Hepatocyte (in vitro differentiated cells): ENCODE data around the gene BAG5. TPM values are rescaled to one million over a fixed set of nuclear protein-coding genes. Genes with fewer than 3 reads are reported as not detected.

Source experiments
- DNase-seq: peaks from one replicate; pipeline ENCODE4 v3.0.0-alpha.2; 2016; ENCODE audit warnings: low spot score
- H2AFZ ChIP-seq: fragments of 200-600 bp; sonication (generic); 2 replicates; pipeline ENCODE4 v1.6.0; 2016; ENCODE audit warnings: antibody characterized with exemption, mild to moderate bottlenecking
- H3K27ac ChIP-seq: fragments of 200-600 bp; sonication (generic); 2 replicates; pipeline ENCODE4 v1.5.1; 2016; ENCODE audit warnings: mild to moderate bottlenecking
- H3K27me3 ChIP-seq: fragments of 200-600 bp; sonication (generic); 2 replicates; pipeline ENCODE4 v1.6.1; 2016
- H3K36me3 ChIP-seq: fragments of 200-600 bp; sonication (generic); replicated peaks from 2 replicates; pipeline ENCODE4 v1.5.1; 2016; ENCODE audit warnings: low read depth; ENCODE audit not compliant: insufficient read depth
- H3K4me1 ChIP-seq: fragments of 200-600 bp; sonication (generic); 2 replicates; pipeline ENCODE4 v1.5.1; 2016; ENCODE audit warnings: mild to moderate bottlenecking, moderate library complexity; ENCODE audit not compliant: insufficient read depth
- H3K4me2 ChIP-seq: fragments of 200-600 bp; sonication (generic); 2 replicates; pipeline ENCODE4 v1.6.0; 2016
- H3K4me3 ChIP-seq: fragments of 200-600 bp; sonication (generic); 2 replicates; pipeline ENCODE4 v1.5.1; 2016; ENCODE audit warnings: mild to moderate bottlenecking
- H3K79me2 ChIP-seq: fragments of 200-600 bp; sonication (generic); 2 replicates; pipeline ENCODE4 v1.6.0; 2017; ENCODE audit warnings: mild to moderate bottlenecking
- H3K9me2 ChIP-seq: fragments of 200-600 bp; sonication (generic); replicated peaks from 2 replicates; pipeline ENCODE4 v1.6.0; 2017; ENCODE audit warnings: mild to moderate bottlenecking; ENCODE audit not compliant: insufficient read depth
- H3K9me3 ChIP-seq: fragments of 200-600 bp; sonication (generic); 2 replicates; pipeline ENCODE4 v1.5.1; 2016; ENCODE audit warnings: low read depth, mild to moderate bottlenecking
- H4K20me1 ChIP-seq: fragments of 200-600 bp; sonication (generic); 2 replicates; pipeline ENCODE4 v1.6.0; 2016; ENCODE audit warnings: mild to moderate bottlenecking; ENCODE audit not compliant: insufficient read depth, poor library complexity, severe bottlenecking
- EZH2 ChIP-seq: fragments of 200-600 bp; sonication (generic); IDR thresholded peaks from 2 replicates; pipeline ENCODE4 v1.6.1; 2016; ENCODE audit warnings: antibody characterized with exemption, mild to moderate bottlenecking, borderline replicate concordance
- EZH2phosphoT487 ChIP-seq: fragments of 200-600 bp; sonication (generic); IDR thresholded peaks from one replicate; pipeline ENCODE4 v1.6.1; 2018; ENCODE audit warnings: antibody characterized with exemption, mild to moderate bottlenecking, low read depth, moderate library complexity; ENCODE audit not compliant: unreplicated experiment, severe bottlenecking
- WGBS: methylation state at CpG from one replicate; pipeline ENCODE4 v1.1.6; 2016; ENCODE audit warnings: low lambda C conversion rate; ENCODE audit errors: missing lambda C conversion rate; 5-methylcytosine and 5-hydroxymethylcytosine counted together
- polyA plus RNA-seq: library from polyadenylated mRNA; unstranded; fragments of >200 nt; fragmentation: Nextera tagmentation; extraction: Ambion mirVana; gene quantifications from 2 replicates; pipeline ENCODE4 v1.2.1, GENCODE V29; 2016
- total RNA-seq: library from RNA; depleted of rRNA; stranded (reverse); fragments of >200 nt; gene quantifications from 2 replicates; pipeline ENCODE4 v1.2.3, GENCODE V29; 2014
- TF ChIP-seq, protein P1 (sequence below): fragments of 200-600 bp; sonication (generic); IDR thresholded peaks from 2 replicates; pipeline ENCODE4 v1.5.1; 2016; ENCODE audit warnings: antibody characterized with exemption, mild to moderate bottlenecking; ENCODE audit not compliant: poor library complexity

The BAG5 gene
- total and polyA plus RNA-seq, 2 experiments from 2014 or later, result 13.9 to 27.4 TPM

GRCh38 chr14:103578401-103579075, 16.1 kb upstream of the BAG5 start:
- Histone ChIP-seq H2AFZ (no peak overlapping the region), H3K9me2 (no peaks in the 10 kb centered on the region), H3K27me3 (no peaks in the 10 kb centered on the region), H3K36me3 (no peaks in the 10 kb centered on the region), H3K4me2 (no peak overlapping the region), H3K9me3 (no peaks in the 10 kb centered on the region), H3K27ac (no peak overlapping the region), H3K79me2 (peaks cover 29% of the 10 kb centered on the region), H4K20me1 (no peaks in the 10 kb centered on the region), H3K4me3 (no peak overlapping the region), H3K4me1 (peaks cover 16% of the 10 kb centered on the region)
- WGBS, result 94% methylated on average over 12 of the region's 12 CpGs
- DNase-seq, result no peak
- TF ChIP-seq, protein P1, sequence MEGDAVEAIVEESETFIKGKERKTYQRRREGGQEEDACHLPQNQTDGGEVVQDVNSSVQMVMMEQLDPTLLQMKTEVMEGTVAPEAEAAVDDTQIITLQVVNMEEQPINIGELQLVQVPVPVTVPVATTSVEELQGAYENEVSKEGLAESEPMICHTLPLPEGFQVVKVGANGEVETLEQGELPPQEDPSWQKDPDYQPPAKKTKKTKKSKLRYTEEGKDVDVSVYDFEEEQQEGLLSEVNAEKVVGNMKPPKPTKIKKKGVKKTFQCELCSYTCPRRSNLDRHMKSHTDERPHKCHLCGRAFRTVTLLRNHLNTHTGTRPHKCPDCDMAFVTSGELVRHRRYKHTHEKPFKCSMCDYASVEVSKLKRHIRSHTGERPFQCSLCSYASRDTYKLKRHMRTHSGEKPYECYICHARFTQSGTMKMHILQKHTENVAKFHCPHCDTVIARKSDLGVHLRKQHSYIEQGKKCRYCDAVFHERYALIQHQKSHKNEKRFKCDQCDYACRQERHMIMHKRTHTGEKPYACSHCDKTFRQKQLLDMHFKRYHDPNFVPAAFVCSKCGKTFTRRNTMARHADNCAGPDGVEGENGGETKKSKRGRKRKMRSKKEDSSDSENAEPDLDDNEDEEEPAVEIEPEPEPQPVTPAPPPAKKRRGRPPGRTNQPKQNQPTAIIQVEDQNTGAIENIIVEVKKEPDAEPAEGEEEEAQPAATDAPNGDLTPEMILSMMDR, result no peak
- no peak for TF ChIP-seq EZH2phosphoT487
- TF ChIP-seq EZH2, result no peak

DNA sequence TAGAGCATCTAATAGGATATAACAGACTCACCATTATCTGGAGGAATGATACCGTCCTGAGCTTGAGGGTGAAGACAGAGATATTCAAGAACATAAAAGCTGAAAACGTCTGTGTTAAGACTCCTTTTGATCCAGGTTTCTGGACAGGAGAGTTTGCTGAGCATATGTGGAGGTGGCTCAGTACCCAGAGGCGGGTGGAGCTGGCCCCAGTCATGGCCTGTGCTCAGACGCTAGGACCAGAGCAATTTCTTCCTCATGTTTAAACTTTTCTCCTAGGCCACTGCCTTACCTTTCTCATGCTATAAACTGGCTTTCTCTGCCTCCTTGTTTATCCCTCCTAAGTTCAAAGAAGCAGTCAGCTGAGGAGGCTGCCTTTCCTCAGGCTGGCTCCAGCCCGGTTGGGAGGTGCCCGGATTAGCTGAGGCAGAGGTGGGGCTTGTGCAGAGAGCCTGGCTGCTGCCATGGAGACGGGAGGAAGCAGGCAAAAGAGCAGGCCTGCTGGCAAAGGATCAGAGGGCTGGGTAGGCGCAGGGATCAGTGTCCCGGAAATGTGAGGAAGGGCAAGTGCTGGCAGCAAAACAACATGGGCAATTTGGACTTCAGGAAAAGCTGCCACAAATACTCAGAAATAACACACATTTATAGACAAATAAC, 14.0 kb upstream of the BAG5 start:
- Histone ChIP-seq H2AFZ (no peak overlapping the region), H3K27me3 (no peaks in the 10 kb centered on the region), H3K79me2 (peaks cover 43% of the 10 kb centered on the region), H3K4me2 (peak overlapping the region; percentile 42), H3K36me3 (no peaks in the 10 kb centered on the region), H3K27ac (peak overlapping the region; percentile 75), H3K4me1 (peaks cover 16% of the 10 kb centered on the region), H4K20me1 (no peaks in the 10 kb centered on the region), H3K9me3 (no peaks in the 10 kb centered on the region), H3K9me2 (no peaks in the 10 kb centered on the region), H3K4me3 (no peak overlapping the region)
- TF ChIP-seq, protein P1, result no peak
- DNase-seq, result peak; percentile 91
- WGBS, result 33% methylated on average over 9 of the region's 9 CpGs

GRCh38 chr14:103574707-103575285, 12.3 kb upstream of the BAG5 start:
- Histone ChIP-seq H3K27ac (no peak overlapping the region), H3K27me3 (no peaks in the 10 kb centered on the region), H3K4me2 (no peak overlapping the region), H3K9me3 (no peaks in the 10 kb centered on the region), H4K20me1 (no peaks in the 10 kb centered on the region), H3K9me2 (no peaks in the 10 kb centered on the region), H3K36me3 (no peaks in the 10 kb centered on the region), H3K4me1 (peaks cover 16% of the 10 kb centered on the region), H3K79me2 (peaks cover 61% of the 10 kb centered on the region), H2AFZ (no peak overlapping the region), H3K4me3 (no peak overlapping the region)
- TF ChIP-seq EZH2phosphoT487 (no peak), EZH2 (no peak)
- TF ChIP-seq, protein P1, result no peak
- no peak for DNase-seq
- WGBS, result 99% methylated on average over 18 of the region's 18 CpGs
